Neural progenitor cell (in vitro differentiated cells): ENCODE measurements around the gene GGTA1. TPM values are rescaled to one million over a fixed set of nuclear protein-coding genes. Genes with fewer than 3 reads are reported as not detected.
"Not testable (repeated sequence)": the region's sequence is repeated elsewhere in the genome, so short reads cannot be mapped to it uniquely, and the experiment has no call there.

Experiments used
- DNase-seq: peaks from one replicate; pipeline ENCODE4 v3.0.0-alpha.2; 2016; ENCODE audit warnings: low spot score
- H2AFZ ChIP-seq: fragments of 200-600 bp; sonication (generic); replicated peaks from 2 replicates; pipeline ENCODE4 v1.6.1; 2016; ENCODE audit warnings: antibody characterized with exemption
- H3F3A ChIP-seq: fragments of 200-600 bp; sonication (generic); 2 replicates; pipeline ENCODE4 v1.6.1; 2016; ENCODE audit warnings: antibody characterized with exemption, low read depth
- H3K27ac ChIP-seq: fragments of 200-600 bp; sonication (generic); 2 replicates; pipeline ENCODE4 v1.5.1; 2016; ENCODE audit warnings: mild to moderate bottlenecking
- H3K27me3 ChIP-seq: fragments of 200-600 bp; sonication (generic); 2 replicates; pipeline ENCODE4 v1.6.1; 2016; ENCODE audit warnings: mild to moderate bottlenecking, moderate library complexity
- H3K36me3 ChIP-seq: fragments of 200-600 bp; sonication (generic); 2 replicates; pipeline ENCODE4 v1.5.1; 2016
- H3K4me1 ChIP-seq: fragments of 200-600 bp; sonication (generic); 2 replicates; pipeline ENCODE4 v1.6.1; 2016; ENCODE audit warnings: mixed run types
- H3K4me2 ChIP-seq: fragments of 200-600 bp; sonication (generic); 2 replicates; pipeline ENCODE4 v1.6.1; 2016
- H3K4me3 ChIP-seq: fragments of 200-600 bp; sonication (generic); 2 replicates; pipeline ENCODE4 v1.5.1; 2016
- H3K79me2 ChIP-seq: fragments of 200-600 bp; sonication (generic); 2 replicates; pipeline ENCODE4 v1.6.1; 2016; ENCODE audit warnings: low read depth
- H3K9ac ChIP-seq: fragments of 200-600 bp; sonication (generic); 2 replicates; pipeline ENCODE4 v1.6.1; 2016
- H3K9me3 ChIP-seq: fragments of 200-600 bp; sonication (generic); 2 replicates; pipeline ENCODE4 v1.5.1; 2016; ENCODE audit warnings: low read depth
- H4K20me1 ChIP-seq: fragments of 200-600 bp; sonication (generic); 2 replicates; pipeline ENCODE4 v1.6.1; 2016; ENCODE audit warnings: low read depth
- H3K27ac Mint-ChIP-seq: 3 replicates; pipeline ENCODE4 v1.8.0; 2021; ENCODE audit warnings: mixed read lengths
- H3K27me3 Mint-ChIP-seq: 2 replicates; pipeline ENCODE4 v1.8.0; 2022; ENCODE audit warnings: low read depth, mild to moderate bottlenecking, inconsistent platforms, moderate library complexity, mixed read lengths; ENCODE audit not compliant: insufficient read depth
- H3K36me3 Mint-ChIP-seq: 3 replicates; pipeline ENCODE4 v1.8.0; 2021; ENCODE audit warnings: mixed read lengths
- H3K4me1 Mint-ChIP-seq: 3 replicates; pipeline ENCODE4 v1.8.0; 2021; ENCODE audit warnings: mixed read lengths
- H3K4me3 Mint-ChIP-seq: 3 replicates; pipeline ENCODE4 v1.8.0; 2021; ENCODE audit warnings: mild to moderate bottlenecking, moderate library complexity, mixed read lengths
- H3K9me3 Mint-ChIP-seq: 3 replicates; pipeline ENCODE4 v1.8.0; 2020; ENCODE audit warnings: mixed read lengths
- CTCF ChIP-seq: fragments of 200-600 bp; sonication (generic); IDR thresholded peaks from 2 replicates; pipeline ENCODE4 v1.5.1; 2017; ENCODE audit warnings: antibody characterized with exemption, mild to moderate bottlenecking
- EZH2 ChIP-seq: fragments of 200-600 bp; sonication (generic); IDR thresholded peaks from 2 replicates; pipeline ENCODE4 v1.6.1; 2017; ENCODE audit warnings: antibody characterized with exemption, mild to moderate bottlenecking, moderate library complexity
- EZH2phosphoT487 ChIP-seq: fragments of 200-600 bp; sonication (generic); IDR thresholded peaks from 2 replicates; pipeline ENCODE4 v1.6.1; 2017; ENCODE audit warnings: antibody characterized with exemption
- total RNA-seq: library from RNA; depleted of rRNA; stranded (reverse); fragments of >200 nt; gene quantifications from 2 replicates; pipeline ENCODE4 v1.2.3, GENCODE V29; 2015; ENCODE audit warnings: low replicate concordance

The GGTA1 gene
- total RNA-seq, 1 donor from 2014 or later, result not detected

DNA sequence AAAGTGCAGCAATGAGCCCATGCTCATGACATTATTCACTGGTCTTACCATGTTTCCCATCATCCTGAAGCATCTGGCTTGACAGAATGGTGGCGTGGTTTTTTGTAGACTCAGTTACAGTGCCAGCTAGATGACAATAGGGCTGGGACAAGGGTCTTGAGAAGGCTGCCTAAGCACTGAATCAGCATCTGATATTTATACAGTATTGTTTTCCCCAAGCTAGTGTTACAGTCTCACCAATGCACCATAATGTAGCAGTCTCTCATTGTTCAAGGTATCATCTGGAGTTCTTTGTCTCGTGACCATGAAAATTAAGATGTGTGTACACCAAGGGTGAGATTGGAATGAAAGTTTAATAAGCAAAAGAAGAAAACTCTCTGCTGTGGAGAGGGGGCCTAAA lies 19.0 kb upstream of the GGTA1 start:
- Histone ChIP-seq H3K9me3 (no peaks in the 10 kb centered on the region), H3K9ac (no peak overlapping the region), H3F3A (no peaks in the 10 kb centered on the region), H3K79me2 (no peaks in the 10 kb centered on the region), H3K27ac (no peak overlapping the region), H4K20me1 (no peaks in the 10 kb centered on the region), H3K4me2 (no peak overlapping the region), H3K27me3 (no peaks in the 10 kb centered on the region), H3K4me3 (no peak overlapping the region), H2AFZ (no peak overlapping the region), H3K4me1 (no peaks in the 10 kb centered on the region), H3K36me3 (no peaks in the 10 kb centered on the region)
- Mint-ChIP-seq H3K9me3 (peaks cover 11% of the 10 kb centered on the region), H3K27me3 (peaks cover 5% of the 10 kb centered on the region), H3K4me3 (no peak overlapping the region), H3K4me1 (no peaks in the 10 kb centered on the region), H3K36me3 (no peaks in the 10 kb centered on the region), H3K27ac (no peak overlapping the region)
- no peak for TF ChIP-seq EZH2
- no peak for TF ChIP-seq CTCF
- TF ChIP-seq EZH2phosphoT487, result no peak
- DNase-seq, result no peak

GRCh38 chr9:121513166-121513565 lies 13.5 kb upstream of the GGTA1 start:
- H3K4me3 ChIP-seq, H3K27ac ChIP-seq, H3K27me3 Mint-ChIP-seq, H3K79me2 ChIP-seq, H3K4me1 ChIP-seq, H3K9me3 Mint-ChIP-seq, H2AFZ ChIP-seq, H3K4me2 ChIP-seq, H3K36me3 Mint-ChIP-seq, H3K27ac Mint-ChIP-seq, H3K36me3 ChIP-seq, DNase-seq, H4K20me1 ChIP-seq, H3K4me3 Mint-ChIP-seq, H3F3A ChIP-seq, H3K27me3 ChIP-seq, H3K9ac ChIP-seq, H3K4me1 Mint-ChIP-seq, H3K9me3 ChIP-seq: not testable (repeated sequence)

DNA sequence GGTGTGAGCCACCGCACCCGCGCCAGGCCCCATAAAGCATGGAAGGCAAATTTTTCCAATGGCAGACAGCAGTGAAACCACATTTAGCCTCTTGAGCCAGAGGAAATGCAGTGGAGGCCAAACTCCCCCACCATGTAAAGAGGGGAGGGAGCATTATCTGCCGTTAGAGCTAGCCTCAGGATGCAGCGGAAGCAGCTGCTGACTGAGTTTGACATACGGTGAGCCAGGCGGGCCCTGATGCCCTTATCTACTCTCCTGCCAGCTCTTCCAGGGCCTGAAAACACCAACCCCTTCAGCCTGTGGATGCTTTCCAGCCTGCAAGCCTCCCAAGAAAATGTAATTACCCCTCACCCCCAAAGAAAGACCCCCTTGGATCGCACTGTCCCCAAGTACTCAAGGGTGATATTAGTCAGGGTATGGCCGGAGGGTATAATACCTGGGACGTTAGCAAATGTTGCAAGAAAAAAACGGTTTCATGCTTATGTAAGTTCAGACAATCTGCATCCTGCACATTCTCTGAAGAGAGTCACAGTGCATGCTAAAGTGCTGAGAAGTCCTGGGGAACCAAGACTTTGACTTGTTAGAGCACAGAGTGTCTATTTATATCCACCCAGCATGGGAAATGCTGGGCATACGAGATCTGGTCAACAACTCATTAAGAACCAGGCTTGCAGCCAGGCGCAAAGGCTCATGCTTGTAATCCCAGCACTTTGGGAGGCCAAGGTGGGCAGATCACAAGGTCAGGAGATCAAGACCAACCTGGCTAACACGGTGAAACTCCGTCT lies 11.3 kb upstream of the GGTA1 start:
- no peak overlapping the region for H3K4me3 Mint-ChIP-seq
- H3K36me3 Mint-ChIP-seq, result no peaks in the 10 kb centered on the region
- Histone ChIP-seq H2AFZ (no peak overlapping the region), H3K79me2 (no peaks in the 10 kb centered on the region), H3K27ac (no peak overlapping the region), H3K4me1 (no peaks in the 10 kb centered on the region), H3K27me3 (no peaks in the 10 kb centered on the region), H4K20me1 (no peaks in the 10 kb centered on the region), H3K4me2 (no peak overlapping the region), H3K9ac (no peak overlapping the region), H3K4me3 (no peak overlapping the region), H3F3A (peaks cover 2% of the 10 kb centered on the region), H3K36me3 (no peaks in the 10 kb centered on the region), H3K9me3 (no peaks in the 10 kb centered on the region)
- no peak for DNase-seq
- no peaks in the 10 kb centered on the region for H3K9me3 Mint-ChIP-seq
- no peak for TF ChIP-seq CTCF
- no peak for TF ChIP-seq EZH2phosphoT487
- no peak for TF ChIP-seq EZH2
- H3K4me1 Mint-ChIP-seq, result peaks cover 9% of the 10 kb centered on the region
- peaks cover 6% of the 10 kb centered on the region for H3K27me3 Mint-ChIP-seq
- H3K27ac Mint-ChIP-seq, result no peak overlapping the region

DNA sequence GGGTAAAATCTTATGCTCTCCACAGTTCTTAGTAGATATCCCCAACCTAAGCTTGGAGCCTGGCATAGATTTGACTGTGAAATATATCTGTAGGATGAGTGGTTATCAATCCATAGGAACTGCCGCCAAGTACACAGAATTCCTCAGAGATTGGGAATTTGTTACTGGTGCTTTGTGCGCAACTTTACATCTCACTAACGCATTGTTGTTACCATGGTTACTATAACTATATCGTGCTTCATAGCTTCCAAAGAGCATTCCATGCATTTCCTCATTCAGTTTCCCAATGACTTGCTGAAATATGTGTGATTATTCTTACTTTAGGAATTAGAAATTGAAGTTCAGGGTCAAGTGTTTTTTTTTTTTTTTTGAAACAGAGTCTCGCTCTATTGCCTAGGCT lies 9.5 kb upstream of the GGTA1 start:
- Histone ChIP-seq H3F3A (peaks cover 8% of the 10 kb centered on the region), H3K36me3 (no peaks in the 10 kb centered on the region), H4K20me1 (no peaks in the 10 kb centered on the region), H3K4me1 (peaks cover 6% of the 10 kb centered on the region), H2AFZ (no peak overlapping the region), H3K9ac (no peak overlapping the region), H3K4me2 (no peak overlapping the region), H3K27ac (no peak overlapping the region), H3K27me3 (no peaks in the 10 kb centered on the region), H3K79me2 (no peaks in the 10 kb centered on the region), H3K4me3 (no peak overlapping the region), H3K9me3 (no peaks in the 10 kb centered on the region)
- TF ChIP-seq EZH2 (no peak), CTCF (no peak), EZH2phosphoT487 (no peak)
- Mint-ChIP-seq H3K9me3 (no peaks in the 10 kb centered on the region), H3K4me1 (peaks cover 16% of the 10 kb centered on the region), H3K27ac (no peak overlapping the region), H3K4me3 (no peak overlapping the region), H3K27me3 (peaks cover 11% of the 10 kb centered on the region), H3K36me3 (no peaks in the 10 kb centered on the region)
- DNase-seq, result no peak
